ENCODE measurements around the gene RTL1.

- TF ChIP-seq POLR2A (IDR thresholded peaks at IDR 0.05; ENCODE audit: low read length), result no peak
- no peak for TF ChIP-seq GATA1 (IDR thresholded peaks at IDR 0.05; ENCODE audit: low read depth, low read length)
Measured at GRCh38 chr14:100893760-100894159, 9.8 kb downstream of the RTL1 start.

Data from erythroblast (primary cell).